GM12874 (cell line): ENCODE results near the gene TSC1.

ENCODE experiments used
- TF ChIP-seq, protein P1 (sequence below): IDR thresholded peaks from 2 replicates; pipeline ENCODE4 v1.5.1; 2011; ENCODE audit warnings: low read depth, mild to moderate bottlenecking, control low read depth, low read length, moderate library complexity; ENCODE audit not compliant: insufficient read depth

TSC1 gene

DNA sequence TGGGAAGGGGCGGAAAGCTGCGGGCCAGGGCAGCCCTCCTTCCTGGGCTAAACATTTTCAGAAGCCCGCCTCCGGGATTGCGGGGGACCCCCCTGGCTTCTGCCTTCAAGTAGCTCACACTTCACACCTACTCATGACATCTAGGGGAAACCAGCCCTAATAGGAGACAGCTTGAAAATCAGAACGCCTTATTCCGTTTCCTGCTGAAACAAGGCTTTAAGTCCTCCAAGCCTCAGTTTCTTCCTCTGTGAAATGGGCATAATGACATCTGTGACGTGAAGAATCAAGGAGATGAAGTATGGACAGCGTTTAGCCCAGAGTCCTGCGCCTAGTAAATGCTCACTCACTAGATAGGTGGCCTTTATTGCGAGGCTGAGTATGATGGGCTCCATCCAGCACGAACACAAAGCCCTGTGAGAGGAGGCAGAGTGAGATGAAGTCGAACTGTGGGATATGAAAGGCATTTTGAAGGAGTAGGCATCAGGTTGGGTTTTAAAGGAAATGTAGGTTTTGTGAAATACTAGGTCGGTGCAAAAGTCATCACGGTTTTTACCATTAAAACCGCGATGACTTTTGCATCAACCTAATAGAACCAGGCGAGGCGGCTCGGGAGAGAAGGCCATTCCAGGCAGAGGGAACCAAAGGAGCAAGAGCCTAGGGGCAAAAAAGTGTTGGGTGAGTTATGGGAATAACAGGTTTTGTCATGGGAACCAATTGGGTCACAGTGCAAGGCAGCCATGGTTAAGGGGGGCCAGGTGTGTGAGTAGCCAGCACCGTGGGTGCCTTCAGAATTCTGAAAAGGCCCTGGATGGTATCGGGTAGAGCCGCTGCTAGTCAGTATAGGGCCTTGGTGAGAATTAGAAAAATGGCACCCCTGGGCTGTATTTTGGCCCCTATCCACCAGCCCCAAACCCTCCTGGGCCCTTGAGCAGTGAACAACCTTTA, 1.0 kb upstream of the TSC1 start:
- TF ChIP-seq, protein P1, sequence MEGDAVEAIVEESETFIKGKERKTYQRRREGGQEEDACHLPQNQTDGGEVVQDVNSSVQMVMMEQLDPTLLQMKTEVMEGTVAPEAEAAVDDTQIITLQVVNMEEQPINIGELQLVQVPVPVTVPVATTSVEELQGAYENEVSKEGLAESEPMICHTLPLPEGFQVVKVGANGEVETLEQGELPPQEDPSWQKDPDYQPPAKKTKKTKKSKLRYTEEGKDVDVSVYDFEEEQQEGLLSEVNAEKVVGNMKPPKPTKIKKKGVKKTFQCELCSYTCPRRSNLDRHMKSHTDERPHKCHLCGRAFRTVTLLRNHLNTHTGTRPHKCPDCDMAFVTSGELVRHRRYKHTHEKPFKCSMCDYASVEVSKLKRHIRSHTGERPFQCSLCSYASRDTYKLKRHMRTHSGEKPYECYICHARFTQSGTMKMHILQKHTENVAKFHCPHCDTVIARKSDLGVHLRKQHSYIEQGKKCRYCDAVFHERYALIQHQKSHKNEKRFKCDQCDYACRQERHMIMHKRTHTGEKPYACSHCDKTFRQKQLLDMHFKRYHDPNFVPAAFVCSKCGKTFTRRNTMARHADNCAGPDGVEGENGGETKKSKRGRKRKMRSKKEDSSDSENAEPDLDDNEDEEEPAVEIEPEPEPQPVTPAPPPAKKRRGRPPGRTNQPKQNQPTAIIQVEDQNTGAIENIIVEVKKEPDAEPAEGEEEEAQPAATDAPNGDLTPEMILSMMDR = no peak

DNA sequence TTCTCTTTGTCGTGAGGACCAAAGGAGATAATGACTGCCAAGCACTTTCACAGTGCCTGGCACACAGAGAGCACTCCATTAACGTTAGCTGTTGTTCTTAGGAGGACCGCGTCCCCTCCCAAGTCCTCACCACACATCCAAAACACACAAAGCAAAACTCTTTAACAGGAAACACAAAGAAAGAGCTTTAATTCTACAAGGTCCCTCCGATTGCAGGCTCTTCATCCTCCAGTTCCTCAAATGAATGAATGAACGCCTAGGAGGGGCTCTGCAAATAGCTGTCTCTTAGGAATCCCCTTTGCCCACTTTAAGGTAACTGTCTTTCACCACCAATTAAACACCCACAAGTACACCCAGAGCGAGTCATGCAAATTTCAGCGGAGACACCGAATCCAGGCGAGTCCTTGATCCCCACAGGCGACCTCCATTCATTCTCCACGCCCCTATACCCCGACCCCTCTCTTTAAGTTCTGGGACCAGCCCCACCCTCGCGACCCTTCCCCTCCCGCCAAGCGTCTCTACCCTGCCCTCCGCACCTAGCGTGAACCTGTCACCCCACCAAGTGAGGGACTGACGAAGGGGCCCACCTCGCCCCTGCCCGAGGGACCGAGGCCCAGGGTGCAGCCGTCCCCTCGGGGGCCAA, 644 bp downstream of the TSC1 start:
- TF ChIP-seq, protein P1 = no peak

DNA sequence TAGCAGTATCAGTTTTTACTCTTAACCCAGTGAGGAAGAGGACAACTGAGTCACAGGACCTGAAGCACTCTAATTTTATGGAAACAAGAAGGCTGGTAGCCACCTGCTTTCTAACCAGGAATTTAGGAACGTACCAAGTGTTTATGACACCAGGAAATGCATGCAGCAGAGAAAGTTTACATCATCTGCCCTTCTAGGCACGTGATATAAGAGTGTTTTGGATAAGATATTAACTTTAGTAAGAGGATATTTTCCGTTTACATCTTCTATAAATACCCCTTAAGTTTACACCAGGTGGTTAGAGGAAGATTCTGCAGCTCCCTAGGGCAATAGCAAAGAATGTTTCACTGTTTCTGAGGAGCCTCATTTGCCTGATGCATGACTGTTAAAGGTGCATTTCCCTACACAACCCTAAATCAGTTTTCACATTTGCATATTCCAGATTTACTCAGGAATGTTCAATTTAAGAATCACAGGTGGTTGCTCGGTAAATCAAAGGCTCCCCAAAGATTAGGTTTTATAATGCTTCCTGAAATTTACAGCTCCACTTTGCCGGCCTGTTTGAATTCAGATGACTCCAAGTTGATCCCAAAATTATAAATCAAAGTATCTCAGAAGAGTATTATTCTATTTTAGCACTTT, 1.8 kb downstream of the TSC1 start:
- TF ChIP-seq, protein P1 = no peak

DNA sequence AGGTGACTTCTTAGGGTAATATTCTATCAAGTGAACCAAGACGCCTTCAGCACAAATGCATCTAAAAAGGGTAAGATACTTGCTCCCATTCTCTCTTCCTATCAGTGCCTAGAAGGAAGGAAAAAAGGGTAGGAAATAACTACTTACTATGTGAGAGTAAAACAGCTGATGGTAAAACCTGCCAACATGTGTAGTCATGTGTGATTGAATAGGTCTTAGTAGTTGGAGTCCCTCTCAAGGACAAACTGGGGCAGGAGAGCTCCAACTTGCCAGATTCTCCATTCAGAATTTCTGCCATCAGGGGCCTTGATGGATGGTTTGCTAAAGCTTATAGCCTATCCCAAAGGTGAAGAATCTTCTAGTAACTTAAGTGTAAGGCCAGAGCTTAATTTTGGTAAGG, 5.2 kb downstream of the TSC1 start:
- TF ChIP-seq, protein P1 = no peak

DNA sequence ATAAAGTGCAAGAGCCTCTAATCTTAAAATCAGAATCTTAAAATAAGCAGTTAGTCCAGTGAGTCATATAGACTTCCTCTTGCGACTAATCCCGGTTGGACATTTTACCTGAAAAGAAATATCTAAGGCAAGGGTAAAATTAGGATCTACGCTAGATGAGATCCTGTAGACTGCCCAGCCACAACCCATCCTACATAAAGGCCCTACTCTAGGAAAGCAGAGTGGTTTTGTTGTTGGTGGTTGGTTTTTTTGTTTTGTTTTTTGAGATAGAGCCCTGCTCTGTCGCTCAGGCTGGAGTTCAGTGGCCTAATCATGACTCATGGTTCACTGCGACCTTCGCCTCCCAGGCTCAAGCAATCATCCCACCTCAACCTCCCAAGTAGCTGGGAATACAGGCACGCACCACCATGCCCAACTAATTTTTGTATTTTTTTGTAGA, 6.9 kb downstream of the TSC1 start:
- TF ChIP-seq, protein P1 = no peak

DNA sequence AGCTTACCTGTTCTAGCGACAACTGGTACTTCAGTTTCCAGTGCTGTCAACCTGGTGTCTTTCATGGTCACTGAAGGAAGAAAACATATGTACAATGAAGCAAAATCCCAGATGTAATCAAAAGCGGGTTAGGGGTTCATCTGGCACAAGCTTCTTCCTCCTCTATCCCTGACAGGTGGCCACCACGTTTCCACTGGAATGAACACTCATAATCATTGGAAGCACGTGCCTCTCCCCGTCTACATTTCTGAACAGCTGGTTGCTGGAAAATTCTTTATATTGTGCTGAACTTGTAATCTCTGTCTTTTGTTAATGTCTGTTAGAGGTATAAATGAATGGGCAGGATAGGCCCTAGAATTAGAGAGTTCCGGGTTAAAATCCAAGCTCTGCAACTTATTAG, 9.4 kb downstream of the TSC1 start:
- TF ChIP-seq, protein P1 = no peak

DNA sequence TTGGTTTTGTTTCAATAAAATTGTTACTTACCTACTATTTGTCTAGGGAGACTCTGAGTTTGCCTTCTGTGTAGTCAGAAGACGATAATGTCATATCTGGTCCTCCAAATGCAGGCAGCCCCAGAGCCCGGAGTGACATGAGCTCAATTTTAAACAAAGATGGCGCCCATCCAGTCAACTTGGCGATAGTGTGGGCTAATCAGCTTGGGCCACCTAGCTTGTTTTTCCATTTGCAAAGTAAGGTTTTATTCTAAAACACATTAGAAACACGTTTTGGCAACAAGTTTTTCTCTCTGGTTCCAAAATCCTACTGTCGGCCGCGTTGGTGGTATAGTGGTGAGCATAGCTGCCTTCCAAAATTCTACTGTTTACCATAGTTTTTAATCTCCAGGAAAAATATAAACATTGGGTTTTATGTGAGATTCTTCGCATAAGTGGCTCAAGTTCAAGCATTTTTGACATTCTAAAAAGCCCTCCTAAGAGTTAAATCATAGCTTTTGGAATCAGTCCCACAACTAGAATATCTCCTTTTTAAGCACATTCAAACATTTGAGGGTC, 13.2 kb downstream of the TSC1 start:
- TF ChIP-seq, protein P1 = no peak
